Thyroid gland (tissue), 4 donors: ENCODE results near the gene C16orf89. TPM values are rescaled to one million over a fixed set of nuclear protein-coding genes. Genes with fewer than 3 reads are reported as not detected.
A peak's percentile ranks its signal among the peaks of the same experiment; 100 is the strongest.
"Not testable (repeated sequence)": the region's sequence is repeated elsewhere in the genome, so short reads cannot be mapped to it uniquely, and the experiment has no call there.

Experiments used
- DNase-seq, 2 donors: peaks; one replicate each; pipeline ENCODE4 v3.0.0-alpha.2; 2019
- H3K27ac ChIP-seq, 3 donors: fragments of 200-600 bp; sonication (generic); 1 replicate in 2 of 3; 2 replicates in 1 of 3; pipeline ENCODE4 v1.5.1; 2016 to 2019; ENCODE audit warnings: mild to moderate bottlenecking in 1 of 3, moderate library complexity in 1 of 3
- H3K27me3 ChIP-seq: fragments of 200-600 bp; sonication (generic); one replicate; pipeline ENCODE4 v1.5.1; 2019
- H3K36me3 ChIP-seq, 2 donors: fragments of 200-600 bp; sonication (generic); one replicate each; pipeline ENCODE4 v1.5.1; 2016 to 2019
- H3K4me1 ChIP-seq, 2 donors: fragments of 200-600 bp; sonication (generic); one replicate each; pipeline ENCODE4 v1.5.1; 2017 to 2019
- H3K4me3 ChIP-seq, 3 donors: fragments of 200-600 bp; sonication (generic); replicated peaks in 1 of 3; 1 replicate in 2 of 3; 2 replicates in 1 of 3; pipeline ENCODE4 v1.5.1; 2016; ENCODE audit warnings: mild to moderate bottlenecking in 1 of 3
- H3K9me3 ChIP-seq: fragments of 200-600 bp; sonication (generic); one replicate; pipeline ENCODE4 v1.5.1; 2017
- POLR2A ChIP-seq, 2 donors: fragments of 450-650 bp; IDR thresholded peaks; one replicate each; pipeline ENCODE4 v1.6.1; 2017; ENCODE audit warnings: antibody characterized with exemption in 2 of 2, mild to moderate bottlenecking in 2 of 2, moderate library complexity in 1 of 2
- WGBS, 2 donors: methylation state at CpG; one replicate each; pipeline ENCODE4 v1.1.5; 2017; 5-methylcytosine and 5-hydroxymethylcytosine counted together
- intact Hi-C: fragments of 100-400 bp; cut with DNase I; formaldehyde crosslinking; loops from one replicate; pipeline ENCODE4 v1.15.1; 2023
- total RNA-seq, 4 donors: library from RNA; depleted of rRNA; stranded (reverse); fragments of >200 nt; gene quantifications; one replicate each; pipeline ENCODE4 v1.2.3, GENCODE V29; 2016

The C16orf89 gene
- total RNA-seq, 4 donors from 2014 or later = 172 to 385 (median 287) TPM

DNA sequence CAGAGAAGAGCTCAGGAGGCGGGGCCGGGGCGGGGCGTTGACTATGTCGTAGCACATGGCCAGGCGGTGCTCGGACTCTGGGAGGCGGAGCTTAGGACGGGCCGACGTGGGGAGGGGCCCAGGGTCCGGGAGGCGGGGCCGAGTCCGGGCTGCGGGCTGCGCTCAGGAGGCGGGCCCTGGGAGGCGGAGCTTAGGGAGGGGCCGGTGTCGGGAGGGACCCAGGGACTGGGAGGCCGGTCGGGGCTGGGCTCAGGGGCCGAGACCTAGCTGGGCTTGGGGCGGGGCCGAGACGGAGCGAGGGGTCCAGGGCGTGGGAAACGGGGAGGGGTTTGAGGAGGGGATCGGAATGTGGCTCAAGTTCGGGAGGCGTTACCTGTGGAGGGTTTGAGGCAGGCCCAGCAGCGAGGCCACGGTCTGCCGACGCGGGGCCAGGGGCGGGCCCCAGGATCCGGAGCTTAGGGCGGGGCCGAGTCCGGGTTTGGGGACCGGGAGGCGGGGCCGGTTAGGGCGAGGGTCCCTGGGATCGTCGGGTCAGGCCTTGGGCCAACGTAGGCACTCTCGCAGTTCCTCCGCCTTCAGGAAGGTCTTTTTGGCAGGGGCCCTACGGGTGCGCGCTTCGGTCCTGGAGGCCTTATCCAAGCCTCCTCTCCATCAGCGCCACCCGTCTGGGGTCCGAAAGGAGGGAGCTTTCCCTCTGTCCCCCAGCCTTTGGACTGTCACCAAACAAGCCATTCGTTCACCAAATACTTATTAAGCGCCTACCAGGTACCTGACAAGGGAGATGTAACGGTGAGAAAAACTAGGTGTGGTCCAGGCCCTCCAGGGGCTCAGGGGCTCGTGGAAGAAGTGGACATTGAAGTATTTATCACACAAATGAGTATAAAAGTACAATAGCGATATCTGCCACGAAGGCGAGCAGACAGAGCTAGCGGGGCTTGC is 32.7 kb upstream of the C16orf89 start:
- H3K36me3 ChIP-seq, intact Hi-C loops, H3K4me1 ChIP-seq, H3K9me3 ChIP-seq, H3K27me3 ChIP-seq: not testable (repeated sequence)
- DNase-seq = peak; percentile 84 to 89
- peak overlapping the region in 2 of 3 donors; percentile 53 to 69 for H3K4me3 ChIP-seq
- peak in 1 of 2 donors; percentile 26 for TF ChIP-seq POLR2A (IDR thresholded peaks at IDR 0.05)
- WGBS, 2 donors = 2 to 3% methylated on average over 26 to 38 of the region's 67 CpGs
- peak overlapping the region; percentile 61 to 84 (median 81) for H3K27ac ChIP-seq

- H3K36me3 ChIP-seq, H3K9me3 ChIP-seq, intact Hi-C loops, H3K4me1 ChIP-seq, H3K27me3 ChIP-seq: not testable (repeated sequence)
- DNase-seq = peak; percentile 100
- Histone ChIP-seq H3K27ac (peak within 1 kb of the TSS; percentile 68 to 84 (median 81)), H3K4me3 (peak within 1 kb of the TSS; percentile 59 to 69 (median 64))
- 0% methylated on average over 9 to 18 of the region's 67 CpGs for WGBS, 2 donors
Observed at GRCh38 chr16:5097470-5098220, 31.9 kb upstream of the C16orf89 start, which contains the start of gene EEF2KMT. TSS of gene EEF2KMT (minus strand) at chr16:5097795. CDS start at chr16:5097739, 56 bp downstream.

GRCh38 chr16:5097061-5097469 is 31.3 kb upstream of the C16orf89 start:
- Histone ChIP-seq H3K4me3 (peak overlapping the region; percentile 59 to 69 (median 64)), H3K27ac (peak overlapping the region; percentile 44 to 68 (median 63))
- WGBS, 2 donors = 0 to 1% methylated on average over 4 to 17 of the region's 23 CpGs
- intact Hi-C loops, H3K36me3 ChIP-seq, H3K27me3 ChIP-seq, H3K4me1 ChIP-seq, H3K9me3 ChIP-seq: not testable (repeated sequence)
- DNase-seq = peak; percentile 27 to 37

DNA sequence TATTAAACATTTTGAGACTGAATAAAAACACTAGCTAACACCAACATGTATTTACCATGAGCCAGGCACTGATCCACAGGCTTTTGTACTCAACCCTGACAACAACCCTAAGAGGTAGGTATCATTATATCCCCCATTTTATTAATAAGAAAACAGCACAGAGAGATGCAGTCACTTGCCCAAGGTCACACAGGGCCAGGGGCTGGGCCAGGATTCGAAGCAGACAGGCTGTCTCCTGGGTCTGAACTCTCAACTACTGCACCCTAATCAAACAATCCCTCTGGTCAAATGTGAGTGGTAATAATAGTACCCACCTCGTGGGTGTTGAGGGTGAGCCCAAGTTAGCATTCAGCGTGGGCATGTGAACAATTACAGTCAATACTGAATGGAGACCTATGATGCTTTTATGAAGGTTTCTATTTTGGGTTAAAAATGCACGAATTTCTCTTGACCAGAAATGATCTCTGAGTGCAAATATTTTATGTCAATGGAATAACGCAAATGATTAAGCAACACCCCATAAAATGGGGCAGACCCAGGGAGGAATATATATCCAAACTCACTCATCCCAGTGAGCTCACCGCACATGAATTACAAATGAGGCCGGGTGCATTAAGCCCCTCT is 30.8 kb upstream of the C16orf89 start:
- H3K27ac ChIP-seq, H3K4me3 ChIP-seq, H3K36me3 ChIP-seq, H3K9me3 ChIP-seq, intact Hi-C loops, H3K4me1 ChIP-seq, DNase-seq, H3K27me3 ChIP-seq: not testable (repeated sequence)
- WGBS, 2 donors = 32% methylated on average over 7 of the region's 7 CpGs

- H3K27me3 ChIP-seq, H3K36me3 ChIP-seq, H3K27ac ChIP-seq, H3K4me1 ChIP-seq, DNase-seq, H3K9me3 ChIP-seq, intact Hi-C loops, H3K4me3 ChIP-seq: not testable (repeated sequence)
- WGBS, 2 donors = 66 to 67% methylated on average over 11 of the region's 11 CpGs
Observed at GRCh38 chr16:5095145-5095830, 29.5 kb upstream of the C16orf89 start.

- intact Hi-C loops = loop anchor here (5.0 kb wide), 1 partner anchor 131 kb away; no protein-coding TSS in a partner anchor
- not testable (repeated sequence) for H3K36me3 ChIP-seq, H3K4me3 ChIP-seq, H3K27me3 ChIP-seq, H3K4me1 ChIP-seq, H3K9me3 ChIP-seq, H3K27ac ChIP-seq, DNase-seq
- whole genome bisulfite sequencing, 2 donors = 69 to 72% methylated on average over 10 of the region's 11 CpGs
Observed at GRCh38 chr16:5093746-5094145, 28.0 kb upstream of the C16orf89 start.

- 65 to 94% methylated on average over 4 to 8 of the region's 9 CpGs for WGBS, 2 donors
Observed at GRCh38 chr16:5093081-5093480, 27.3 kb upstream of the C16orf89 start.

DNA sequence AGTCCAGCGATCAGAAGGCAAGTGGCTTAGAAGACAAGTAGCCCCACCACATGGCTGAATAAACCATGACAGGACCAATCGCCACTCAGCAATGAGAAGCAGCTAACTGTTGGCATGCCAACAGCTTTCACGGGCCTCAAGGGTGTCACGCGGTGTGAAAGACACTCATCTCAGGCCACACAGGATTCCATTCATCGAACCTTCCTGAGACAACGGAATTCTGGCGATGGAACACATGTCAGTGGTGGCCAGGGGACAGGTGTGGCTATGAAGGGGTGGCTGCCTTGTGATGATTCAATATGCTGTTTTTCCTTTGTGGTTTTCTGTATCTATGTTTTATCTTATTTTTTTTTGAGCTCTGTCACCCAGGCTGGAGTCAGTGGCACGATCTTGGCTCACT is 24.8 kb upstream of the C16orf89 start:
- 82 to 84% methylated on average over 9 of the region's 9 CpGs for WGBS, 2 donors
- not testable (repeated sequence) for H3K4me3 ChIP-seq, H3K9me3 ChIP-seq, H3K27ac ChIP-seq, H3K27me3 ChIP-seq, H3K36me3 ChIP-seq, H3K4me1 ChIP-seq, DNase-seq
- intact Hi-C loops = loop anchor here (5.0 kb wide), 1 partner anchor 128 kb away; no protein-coding TSS in a partner anchor

More at GRCh38 chr16:5093081-5093480, 27.3 kb upstream of the C16orf89 start:
- H3K9me3 ChIP-seq, H3K4me1 ChIP-seq, H3K4me3 ChIP-seq, H3K36me3 ChIP-seq, DNase-seq, H3K27ac ChIP-seq, H3K27me3 ChIP-seq: not testable (repeated sequence)
- intact Hi-C loops = loop anchor here (5.0 kb wide), 1 partner anchor 131 kb away; no protein-coding TSS in a partner anchor

- not testable (repeated sequence) for H3K27ac ChIP-seq, H3K36me3 ChIP-seq, H3K27me3 ChIP-seq, H3K9me3 ChIP-seq, H3K4me3 ChIP-seq, H3K4me1 ChIP-seq, DNase-seq
- intact Hi-C loops = loop anchor here (5.0 kb wide), 1 partner anchor 128 kb away; no protein-coding TSS in a partner anchor
- 96 to 98% methylated on average over 14 to 21 of the region's 26 CpGs for WGBS, 2 donors
Observed at GRCh38 chr16:5089911-5090555, 24.3 kb upstream of the C16orf89 start.

DNA sequence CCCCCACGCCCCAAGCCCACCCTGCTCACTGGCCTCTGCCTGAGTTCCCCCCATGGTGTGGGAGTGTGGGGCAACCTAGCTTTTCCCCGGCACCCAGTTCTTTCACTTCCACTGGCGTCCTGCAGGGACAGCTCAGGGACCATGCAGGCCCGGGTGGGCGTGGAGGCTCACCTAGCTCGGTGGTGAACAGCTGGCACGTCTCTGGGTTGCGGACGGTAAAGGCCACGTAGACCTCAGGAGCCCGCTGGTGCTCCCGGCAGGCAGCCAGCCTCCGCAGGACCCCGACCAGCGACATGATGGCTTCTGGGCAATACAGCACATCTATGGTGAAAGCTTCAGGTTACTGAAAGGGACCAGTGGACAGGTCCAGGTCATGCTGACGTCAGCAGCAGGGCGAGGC is 23.2 kb upstream of the C16orf89 start:
- H3K36me3 ChIP-seq, H3K27ac ChIP-seq, H3K4me1 ChIP-seq, H3K27me3 ChIP-seq, intact Hi-C loops, H3K4me3 ChIP-seq, H3K9me3 ChIP-seq, DNase-seq: not testable (repeated sequence)
- 93 to 96% methylated on average over 14 to 17 of the region's 17 CpGs for WGBS, 2 donors

- H3K36me3 ChIP-seq, intact Hi-C loops, H3K27ac ChIP-seq, H3K27me3 ChIP-seq, H3K4me1 ChIP-seq, H3K9me3 ChIP-seq, DNase-seq, H3K4me3 ChIP-seq: not testable (repeated sequence)
- WGBS, 2 donors = 92 to 95% methylated on average over 14 to 18 of the region's 18 CpGs
Observed at GRCh38 chr16:5088086-5088790, 22.5 kb upstream of the C16orf89 start.
